Large intestine (tissue), 3 donors: ENCODE results near the gene LRRC46. TPM values are rescaled to one million over a fixed set of nuclear protein-coding genes. Genes with fewer than 3 reads are reported as not detected.

ENCODE experiments used
- DNase-seq, 2 donors: peaks; one replicate each; pipeline versions ENCODE4 v3.0.0 to v3.0.0-alpha.2; 2013
- H3K27ac ChIP-seq: one replicate; pipeline ENCODE4 v1.5.1; 2013; ENCODE audit warnings: low read length
- H3K27me3 ChIP-seq: 2 replicates; pipeline ENCODE4 v1.6.1; 2013; ENCODE audit warnings: low read length; ENCODE audit not compliant: control insufficient read depth, insufficient read depth
- H3K36me3 ChIP-seq: 2 replicates; pipeline ENCODE4 v1.6.1; 2013; ENCODE audit warnings: low read length; ENCODE audit not compliant: control insufficient read depth, insufficient read depth
- H3K4me1 ChIP-seq: one replicate; pipeline ENCODE4 v1.6.1; 2013; ENCODE audit warnings: low read length; ENCODE audit not compliant: control insufficient read depth, insufficient read depth
- H3K4me3 ChIP-seq: one replicate; pipeline ENCODE4 v1.5.1; 2013; ENCODE audit warnings: low read length
- H3K9me3 ChIP-seq: one replicate; pipeline ENCODE4 v1.6.1; 2013; ENCODE audit warnings: mild to moderate bottlenecking, low read depth, low read length, moderate library complexity; ENCODE audit not compliant: control insufficient read depth
- WGBS: methylation state at CpG from one replicate; pipeline ENCODE4 v1.1.5; 2013; ENCODE audit warnings: low lambda C conversion rate; ENCODE audit not compliant: insufficient coverage; 5-methylcytosine and 5-hydroxymethylcytosine counted together
- polyA plus RNA-seq: library from polyadenylated mRNA; unstranded; fragments of 120-200 nt; gene quantifications from one replicate; pipeline ENCODE4 v1.2.1, GENCODE V29; 2013

The LRRC46 gene
- polyA plus RNA-seq, 1 donor: 1.5 TPM

- H3K9me3 ChIP-seq: no peaks in the 10 kb centered on the region
Measured at GRCh38 chr17:47867813-47868533, 36.5 kb downstream of the LRRC46 start.

GRCh38 chr17:47869114-47869513 lies 37.6 kb downstream of the LRRC46 start:
- Histone ChIP-seq H3K9me3 (no peaks in the 10 kb centered on the region), H3K27ac (no peak overlapping the region), H3K4me3 (no peak overlapping the region), H3K36me3 (no peaks in the 10 kb centered on the region), H3K4me1 (peaks cover 18% of the 10 kb centered on the region), H3K27me3 (peaks cover 45% of the 10 kb centered on the region)
- DNase-seq: no peak
- WGBS: no CpG with 5 or more reads among the region's 2 CpGs

More at GRCh38 chr17:47867813-47868533, 36.5 kb downstream of the LRRC46 start:
- no peak for DNase-seq
- H3K27ac ChIP-seq: no peak overlapping the region
- no CpG with 5 or more reads among the region's 11 CpGs for WGBS
- peaks cover 18% of the 10 kb centered on the region for H3K4me1 ChIP-seq
- peaks cover 41% of the 10 kb centered on the region for H3K27me3 ChIP-seq
- no peaks in the 10 kb centered on the region for H3K36me3 ChIP-seq
- H3K4me3 ChIP-seq: no peak overlapping the region

GRCh38 chr17:47870056-47870455 lies 38.6 kb downstream of the LRRC46 start:
- Histone ChIP-seq H3K27me3 (peaks cover 45% of the 10 kb centered on the region), H3K27ac (no peak overlapping the region), H3K4me3 (no peak overlapping the region), H3K9me3 (no peaks in the 10 kb centered on the region), H3K4me1 (peaks cover 14% of the 10 kb centered on the region), H3K36me3 (no peaks in the 10 kb centered on the region)
- no CpG with 5 or more reads among the region's 1 CpG for WGBS
- no peak for DNase-seq

- no peaks in the 10 kb centered on the region for H3K9me3 ChIP-seq
- peaks cover 8% of the 10 kb centered on the region for H3K4me1 ChIP-seq
- no peaks in the 10 kb centered on the region for H3K36me3 ChIP-seq
- no peak overlapping the region for H3K27ac ChIP-seq
- no peak for DNase-seq
- peaks cover 42% of the 10 kb centered on the region for H3K27me3 ChIP-seq
- no peak overlapping the region for H3K4me3 ChIP-seq
Measured at GRCh38 chr17:47871048-47871447, 39.6 kb downstream of the LRRC46 start.

- Histone ChIP-seq H3K9me3 (no peaks in the 10 kb centered on the region), H3K27me3 (peaks cover 40% of the 10 kb centered on the region), H3K4me1 (peaks cover 8% of the 10 kb centered on the region), H3K4me3 (no peak overlapping the region), H3K36me3 (no peaks in the 10 kb centered on the region), H3K27ac (no peak overlapping the region)
- DNase-seq: no peak
- no CpG with 5 or more reads among the region's 29 CpGs for WGBS
Measured at GRCh38 chr17:47872019-47872650, 40.7 kb downstream of the LRRC46 start.

- WGBS: no CpG with 5 or more reads among the region's 15 CpGs
- DNase-seq: no peak
- Histone ChIP-seq H3K4me3 (no peak overlapping the region), H3K36me3 (no peaks in the 10 kb centered on the region), H3K9me3 (no peaks in the 10 kb centered on the region), H3K27me3 (peaks cover 40% of the 10 kb centered on the region), H3K4me1 (peaks cover 14% of the 10 kb centered on the region), H3K27ac (no peak overlapping the region)
Measured at GRCh38 chr17:47872651-47873161, 41.2 kb downstream of the LRRC46 start.

- 82% methylated on average over 2 of the region's 4 CpGs for WGBS
- H3K9me3 ChIP-seq: no peaks in the 10 kb centered on the region
- no peak overlapping the region for H3K4me3 ChIP-seq
- no peak overlapping the region for H3K27ac ChIP-seq
- H3K36me3 ChIP-seq: no peaks in the 10 kb centered on the region
- no peak for DNase-seq
- peaks cover 40% of the 10 kb centered on the region for H3K27me3 ChIP-seq
- H3K4me1 ChIP-seq: peaks cover 21% of the 10 kb centered on the region
Measured at GRCh38 chr17:47873200-47874090, 42.0 kb downstream of the LRRC46 start.

GRCh38 chr17:47875011-47875985 lies 43.8 kb downstream of the LRRC46 start:
- 82% methylated on average over 3 of the region's 11 CpGs for WGBS
- no peak overlapping the region for H3K4me3 ChIP-seq
- H3K27me3 ChIP-seq: peaks cover 25% of the 10 kb centered on the region
- H3K9me3 ChIP-seq: no peaks in the 10 kb centered on the region
- peaks cover 32% of the 10 kb centered on the region for H3K4me1 ChIP-seq
- no peak for DNase-seq
- no peaks in the 10 kb centered on the region for H3K36me3 ChIP-seq
- H3K27ac ChIP-seq: no peak overlapping the region

- no peaks in the 10 kb centered on the region for H3K9me3 ChIP-seq
- no peaks in the 10 kb centered on the region for H3K36me3 ChIP-seq
- peak; percentile 36 to 59 for DNase-seq
- H3K4me3 ChIP-seq: no peak overlapping the region
- peaks cover 9% of the 10 kb centered on the region for H3K27me3 ChIP-seq
- H3K27ac ChIP-seq: peak overlapping the region; percentile 15
- peaks cover 46% of the 10 kb centered on the region for H3K4me1 ChIP-seq
- no CpG with 5 or more reads among the region's 9 CpGs for WGBS
Measured at GRCh38 chr17:47877368-47878034, 46.0 kb downstream of the LRRC46 start.
